ENCODE data around the gene NFKBIE. TPM values are rescaled to one million over a fixed set of nuclear protein-coding genes. Genes with fewer than 3 reads are reported as not detected.

NFKBIE gene
- total and polyA plus RNA-seq, 9 of the 15 experiments (the other 6 are each of a cell fraction or from before 2014, with no cell fraction given): 2.1 to 16.4 (median 11.7) TPM

DNA sequence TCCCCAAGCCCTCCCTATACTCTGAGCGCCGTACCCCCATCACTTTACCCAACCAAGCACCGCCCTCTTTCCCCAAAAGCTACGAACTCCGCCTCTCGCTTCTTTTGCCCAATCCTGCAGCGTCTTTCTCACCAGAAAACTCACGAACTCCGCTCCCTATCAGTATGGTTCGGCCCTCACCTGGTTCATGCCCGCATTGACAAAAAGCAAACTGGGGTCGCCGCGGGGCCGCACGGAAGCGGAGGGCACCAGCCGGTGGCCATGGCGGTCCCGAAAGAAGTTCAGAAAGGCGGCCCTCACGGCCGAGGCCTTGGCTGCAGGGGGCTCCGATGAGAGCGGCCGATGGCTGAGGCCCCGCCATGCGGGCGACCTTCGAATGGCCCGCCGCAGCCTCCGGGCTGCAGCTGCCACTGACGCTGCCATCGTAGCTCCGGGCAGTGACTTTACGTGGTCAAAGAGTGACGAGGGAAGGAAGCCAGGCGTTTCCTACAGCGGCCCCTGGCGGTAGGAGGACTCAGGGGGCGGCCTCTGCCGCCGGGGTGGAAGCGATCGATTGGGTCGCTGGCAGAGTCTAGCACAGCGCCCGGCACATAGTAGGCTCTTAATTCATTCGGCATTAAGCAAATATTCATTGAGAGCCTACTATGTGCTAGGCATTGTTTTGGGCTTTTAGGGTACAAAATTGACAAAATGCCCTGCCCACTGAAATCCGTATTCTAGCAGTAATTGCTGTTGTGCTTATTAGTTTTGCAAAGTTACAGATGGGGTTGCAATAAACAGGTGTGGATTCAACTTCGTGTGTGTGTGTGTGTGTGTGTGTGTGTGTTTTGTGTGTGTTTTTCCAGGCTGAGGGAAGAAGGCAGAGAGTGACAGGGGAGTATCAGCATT lies 47.8 kb upstream of the NFKBIE start, which contains the start of gene AARS2 (continued):
- TF ChIP-seq ETS2 (tag; IDR thresholded peaks at IDR 0.05; ENCODE audit: borderline replicate concordance, poor library complexity, severe bottlenecking) (no peak), TOE1 (IDR thresholded peaks at IDR 0.05; ENCODE audit: borderline replicate concordance) (peak; percentile 77; the same call in 1 of the 2 replicates), TOE1 (CRISPR knock-in tag; IDR thresholded peaks at IDR 0.05; ENCODE audit: borderline replicate concordance, low read depth) (no peak), ZKSCAN3 (CRISPR knock-in tag; IDR thresholded peaks at IDR 0.05) (no peak), KLF13 (tag; IDR thresholded peaks at IDR 0.05; ENCODE audit: borderline replicate concordance, low read depth) (peak; percentile 77), PTBP1 (IDR thresholded peaks at IDR 0.05; ENCODE audit: low read depth, low read length) (peak; percentile 66; the same call in 1 of the 2 replicates), CBX3 (IDR thresholded peaks at IDR 0.05; ENCODE audit: borderline replicate concordance in 1 of 2, low read length in 2 of 2) (peak in 1 of 2 experiments; percentile 96; a peak in 2 of 3 replicates), NCOR1 (IDR thresholded peaks at IDR 0.05) (peak; percentile 25; the same call in 1 of the 2 replicates), MYBL2 (IDR thresholded peaks at IDR 0.05; ENCODE audit: low read depth) (no peak), MYBL2 (CRISPR knock-in tag; IDR thresholded peaks at IDR 0.05; ENCODE audit: borderline replicate concordance) (no peak), ZBED1 (IDR thresholded peaks at IDR 0.05) (0 out of 2 replicates have a peak, but pooled peaks have one; percentile 42), NFATC3 (IDR thresholded peaks at IDR 0.05) (0 out of 2 replicates have a peak, but pooled peaks have one; percentile 83), SAFB (IDR thresholded peaks at IDR 0.05; ENCODE audit: borderline replicate concordance, low read depth, low read length) (no peak), POLR2AphosphoS5 (IDR thresholded peaks at IDR 0.05; ENCODE audit: control insufficient read depth, insufficient read depth, low read depth, low read length) (peak; percentile 94), NCOA1 (IDR thresholded peaks at IDR 0.05; ENCODE audit: low read depth) (no peak; the same call in 1 of the 2 replicates), ARHGAP35 (IDR thresholded peaks at IDR 0.05; ENCODE audit: partially characterized antibody) (no peak), ZBTB7A (IDR thresholded peaks at IDR 0.05; ENCODE audit: borderline replicate concordance, control insufficient read depth, low read depth, low read length) (peak; percentile 75; the same call in 1 of the 2 replicates), HDAC6 (IDR thresholded peaks at IDR 0.05; ENCODE audit: low read depth, low read length) (no peak), ZEB2 (IDR thresholded peaks at IDR 0.05) (no peak), ZNF121 (CRISPR knock-in tag; conservative IDR thresholded peaks at IDR 0.05) (no peak), CHD1 (IDR thresholded peaks at IDR 0.05; ENCODE audit: low read length) (peak; percentile 97), MEIS2 (IDR thresholded peaks at IDR 0.05; ENCODE audit: partially characterized antibody) (no peak), KDM2B (CRISPR knock-in tag; IDR thresholded peaks at IDR 0.05) (peak; percentile 42; the same call in 1 of the 2 replicates), ZKSCAN1 (IDR thresholded peaks at IDR 0.05; ENCODE audit: low read depth, low read length) (peak; percentile 100), ZBTB17 (CRISPR knock-in tag; IDR thresholded peaks at IDR 0.05) (peak; percentile 70; the same call in 1 of the 2 replicates), ELF2 (CRISPR knock-in tag; IDR thresholded peaks at IDR 0.05) (no peak), ZBTB5 (IDR thresholded peaks at IDR 0.05) (no peak)
- TF ChIP-seq, protein P1, sequence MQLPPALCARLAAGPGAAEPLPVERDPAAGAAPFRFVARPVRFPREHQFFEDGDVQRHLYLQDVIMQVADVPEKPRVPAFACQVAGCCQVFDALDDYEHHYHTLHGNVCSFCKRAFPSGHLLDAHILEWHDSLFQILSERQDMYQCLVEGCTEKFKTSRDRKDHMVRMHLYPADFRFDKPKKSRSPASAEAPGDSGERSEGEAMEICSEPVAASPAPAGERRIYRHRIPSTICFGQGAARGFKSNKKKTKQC (CRISPR knock-in tag; IDR thresholded peaks at IDR 0.05): peak; percentile 93
